Coronary artery (tissue), 2 donors: ENCODE results near the gene GPC6.
A peak's percentile ranks its signal among the peaks of the same experiment; 100 is the strongest.

Source experiments
- DNase-seq: peaks from one replicate; pipeline ENCODE4 v3.0.0-alpha.2; 2017; ENCODE audit warnings: low spot score
- H3K27ac ChIP-seq, 2 donors: fragments of 200-600 bp; sonication (generic); one replicate each; pipeline ENCODE4 v1.5.1; 2016 to 2019
- H3K4me3 ChIP-seq: fragments of 200-600 bp; sonication (generic); 2 replicates; pipeline ENCODE4 v1.5.1; 2016; ENCODE audit warnings: mild to moderate bottlenecking, moderate library complexity
- CTCF ChIP-seq: fragments of 200-600 bp; sonication (generic); IDR thresholded peaks from one replicate; pipeline ENCODE4 v1.5.1; 2019; ENCODE audit warnings: antibody characterized with exemption

The GPC6 gene

GRCh38 chr13:93266681-93267080 lies 40.1 kb downstream of the GPC6 start:
- H3K4me3 ChIP-seq = no peak overlapping the region
- DNase-seq = no peak
- H3K27ac ChIP-seq = no peak overlapping the region
- TF ChIP-seq CTCF = no peak

- H3K4me3 ChIP-seq = no peak overlapping the region
These were observed 41.9 kb downstream of the GPC6 start for GRCh38 chr13:93268327-93269028.

GRCh38 chr13:93270769-93271742 lies 44.4 kb downstream of the GPC6 start:
- Histone ChIP-seq H3K4me3 (peak overlapping the region; percentile 11), H3K27ac (no peak overlapping the region)
- DNase-seq = no peak
- TF ChIP-seq CTCF = no peak

More at GRCh38 chr13:93268327-93269028, 41.9 kb downstream of the GPC6 start:
- TF ChIP-seq CTCF = no peak
- no peak for DNase-seq
- H3K27ac ChIP-seq = no peak overlapping the region

- no peak for TF ChIP-seq CTCF
- no peak overlapping the region for H3K27ac ChIP-seq
- no peak overlapping the region for H3K4me3 ChIP-seq
- no peak for DNase-seq
These were observed 53.4 kb downstream of the GPC6 start for GRCh38 chr13:93279982-93280381.

- no peak overlapping the region for H3K4me3 ChIP-seq
- no peak for TF ChIP-seq CTCF
- no peak overlapping the region for H3K27ac ChIP-seq
- no peak for DNase-seq
These were observed 54.1 kb downstream of the GPC6 start for GRCh38 chr13:93280688-93281087.

- TF ChIP-seq CTCF = no peak
- no peak for DNase-seq
- Histone ChIP-seq H3K27ac (no peak overlapping the region), H3K4me3 (no peak overlapping the region)
These were observed 56.6 kb downstream of the GPC6 start for GRCh38 chr13:93283255-93283654.
